ENCODE results near the gene ERCC1.
A peak's percentile ranks its signal among the peaks of the same experiment; 100 is the strongest.

ERCC1 gene

DNA sequence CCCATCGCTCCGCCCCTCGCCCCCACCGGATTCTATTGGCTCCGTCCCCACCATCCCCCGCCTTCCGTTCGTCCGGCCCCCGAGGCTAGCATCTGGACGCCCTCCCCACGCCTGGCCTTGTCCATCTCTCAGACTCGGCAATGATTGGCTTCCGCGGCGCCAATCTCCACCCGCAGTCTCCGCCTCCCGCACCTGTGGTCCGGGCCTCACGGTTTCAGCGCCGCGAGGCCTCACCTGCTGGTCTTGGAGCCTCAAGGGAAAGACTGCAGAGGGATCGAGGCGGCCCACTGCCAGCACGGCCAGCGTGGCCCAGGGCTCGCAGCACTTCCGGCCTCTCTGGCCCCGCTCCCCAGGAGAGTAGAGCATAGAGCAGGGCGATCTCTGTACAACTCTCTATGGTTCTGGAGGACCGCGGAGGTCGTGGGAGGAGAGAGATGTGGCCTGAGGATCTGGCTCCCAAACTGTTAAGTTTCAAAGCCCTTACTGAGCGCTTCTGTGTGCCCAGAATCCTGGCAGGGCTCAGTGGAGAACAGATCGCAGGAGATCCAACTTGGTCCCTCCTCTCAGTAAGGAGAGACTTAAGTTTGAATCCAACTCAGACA, at the start of gene ERCC1:
Gene ERCC1 (minus strand): TSS at position 329 of the 602 bp plus-strand sequence. CDS start 543 bp downstream, outside the sequence.
- H3K4me1 Mint-ChIP-seq = peaks cover 62% of the 10 kb centered on the region
- H3K27me3 Mint-ChIP-seq = no peaks in the 10 kb centered on the region
- H3K9me3 Mint-ChIP-seq = no peaks in the 10 kb centered on the region
- H3K36me3 Mint-ChIP-seq = peaks cover 7% of the 10 kb centered on the region
- H3K27ac Mint-ChIP-seq = peak within 1 kb of the TSS; percentile 94
- H3K4me3 Mint-ChIP-seq = peak within 1 kb of the TSS; percentile 92

DNA sequence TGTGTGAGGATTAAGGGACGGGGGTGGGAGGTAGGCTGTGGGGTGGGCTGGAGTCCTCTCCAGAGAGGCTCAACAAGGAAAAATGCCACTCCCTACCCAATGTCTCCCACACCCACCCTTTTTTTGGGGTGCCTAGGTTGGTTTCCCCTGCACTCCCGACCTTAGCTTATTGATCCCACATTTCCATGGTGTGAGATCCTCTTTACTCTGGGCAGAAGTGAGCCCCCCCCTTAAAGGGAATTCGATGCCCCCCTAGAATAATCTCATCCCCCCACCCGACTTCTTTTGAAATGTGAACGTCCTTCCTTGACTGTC, 49.6 kb upstream of the ERCC1 start:
- Mint-ChIP-seq H3K4me3 (no peak overlapping the region), H3K27ac (no peak overlapping the region), H3K4me1 (peaks cover 45% of the 10 kb centered on the region), H3K9me3 (no peaks in the 10 kb centered on the region), H3K27me3 (peaks cover 6% of the 10 kb centered on the region), H3K36me3 (peaks cover 17% of the 10 kb centered on the region)

DNA sequence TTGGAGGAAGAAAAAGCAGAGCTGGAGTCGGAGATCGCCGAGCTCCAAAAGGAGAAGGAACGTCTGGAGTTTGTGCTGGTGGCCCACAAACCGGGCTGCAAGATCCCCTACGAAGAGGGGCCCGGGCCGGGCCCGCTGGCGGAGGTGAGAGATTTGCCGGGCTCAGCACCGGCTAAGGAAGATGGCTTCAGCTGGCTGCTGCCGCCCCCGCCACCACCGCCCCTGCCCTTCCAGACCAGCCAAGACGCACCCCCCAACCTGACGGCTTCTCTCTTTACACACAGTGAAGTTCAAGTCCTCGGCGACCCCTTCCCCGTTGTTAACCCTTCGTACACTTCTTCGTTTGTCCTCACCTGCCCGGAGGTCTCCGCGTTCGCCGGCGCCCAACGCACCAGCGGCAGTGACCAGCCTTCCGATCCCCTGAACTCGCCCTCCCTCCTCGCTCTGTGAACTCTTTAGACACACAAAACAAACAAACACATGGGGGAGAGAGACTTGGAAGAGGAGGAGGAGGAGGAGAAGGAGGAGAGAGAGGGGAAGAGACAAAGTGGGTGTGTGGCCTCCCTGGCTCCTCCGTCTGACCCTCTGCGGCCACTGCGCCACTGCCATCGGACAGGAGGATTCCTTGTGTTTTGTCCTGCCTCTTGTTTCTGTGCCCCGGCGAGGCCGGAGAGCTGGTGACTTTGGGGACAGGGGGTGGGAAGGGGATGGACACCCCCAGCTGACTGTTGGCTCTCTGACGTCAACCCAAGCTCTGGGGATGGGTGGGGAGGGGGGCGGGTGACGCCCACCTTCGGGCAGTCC, 49.0 kb upstream of the ERCC1 start:
- H3K4me1 Mint-ChIP-seq = peaks cover 40% of the 10 kb centered on the region

DNA sequence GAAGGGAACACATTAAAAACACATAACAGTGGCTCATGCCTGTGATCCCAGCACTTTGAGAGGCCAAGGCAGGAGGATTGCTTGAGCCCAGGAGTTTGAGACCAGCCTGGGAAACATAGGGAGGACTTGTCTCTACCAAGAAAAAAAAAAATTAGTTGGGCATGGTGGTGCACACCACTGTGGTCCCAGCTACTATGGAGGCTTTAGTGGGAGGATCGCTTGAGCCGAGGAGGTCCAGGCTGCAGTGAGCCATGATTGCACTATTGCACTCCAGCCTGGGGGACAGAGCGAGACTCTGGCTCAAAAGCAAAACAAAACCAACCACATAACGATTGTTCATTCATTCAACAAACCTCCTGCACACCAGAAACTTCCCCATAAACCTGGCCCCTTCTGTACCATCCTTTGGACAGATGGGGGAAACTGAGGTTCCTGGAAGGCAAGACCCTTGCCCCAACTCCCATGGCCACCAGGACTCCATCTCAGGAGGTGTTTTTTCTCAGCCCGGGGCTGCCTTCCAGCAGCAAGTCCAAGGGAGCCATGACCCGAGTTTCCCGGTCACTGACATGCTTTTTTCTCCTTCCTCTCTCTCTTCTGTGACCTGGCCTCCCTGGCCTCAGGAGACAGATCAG, 48.3 kb upstream of the ERCC1 start:
- H3K27ac Mint-ChIP-seq = no peak overlapping the region
- peaks cover 37% of the 10 kb centered on the region for H3K4me1 Mint-ChIP-seq
- H3K36me3 Mint-ChIP-seq = peaks cover 17% of the 10 kb centered on the region
- peak overlapping the region; percentile 67 for H3K4me3 Mint-ChIP-seq
- H3K27me3 Mint-ChIP-seq = peaks cover 6% of the 10 kb centered on the region
- no peaks in the 10 kb centered on the region for H3K9me3 Mint-ChIP-seq

More for the DNA sequence above, 49.0 kb upstream of the ERCC1 start:
- peaks cover 17% of the 10 kb centered on the region for H3K36me3 Mint-ChIP-seq
- peaks cover 6% of the 10 kb centered on the region for H3K27me3 Mint-ChIP-seq
- no peak overlapping the region for H3K27ac Mint-ChIP-seq
- H3K4me3 Mint-ChIP-seq = no peak overlapping the region
- H3K9me3 Mint-ChIP-seq = no peaks in the 10 kb centered on the region

DNA sequence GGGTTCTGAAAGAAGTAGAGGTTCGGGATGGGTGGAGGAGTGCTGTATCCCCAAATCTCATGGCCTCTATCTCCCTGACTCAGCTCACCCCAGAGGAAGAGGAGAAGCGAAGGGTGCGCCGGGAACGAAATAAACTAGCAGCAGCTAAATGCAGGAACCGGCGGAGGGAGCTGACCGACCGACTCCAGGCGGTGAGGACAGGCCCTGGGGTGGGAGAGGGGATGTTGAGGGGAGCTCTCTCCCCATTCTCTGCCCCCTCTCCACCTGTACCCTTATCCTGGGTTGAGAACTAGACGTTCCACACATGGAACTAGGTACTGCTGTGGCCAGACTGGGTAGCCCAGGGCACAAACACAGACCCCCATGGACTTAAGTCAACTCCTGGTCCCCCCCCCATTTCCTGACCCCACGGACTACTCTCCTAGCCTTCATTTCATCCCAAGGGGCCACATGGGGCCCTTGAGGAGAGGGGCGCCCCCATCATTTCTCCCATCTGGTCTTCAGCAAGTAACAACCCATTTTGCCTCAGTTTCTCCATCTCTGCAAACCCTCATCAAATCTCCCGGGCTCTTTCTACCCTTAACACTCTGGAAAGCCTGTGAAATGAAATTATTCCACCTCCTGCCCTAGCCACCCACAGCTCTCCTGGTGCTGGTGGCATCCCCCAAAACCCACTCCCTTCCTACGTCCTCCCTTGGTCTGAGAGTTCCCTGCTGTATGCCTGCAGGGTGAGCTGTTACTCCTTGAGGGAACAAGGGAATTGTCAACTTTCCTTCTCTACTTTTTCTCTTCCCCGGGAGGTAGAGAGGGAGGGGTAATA, 47.6 kb upstream of the ERCC1 start:
- H3K9me3 Mint-ChIP-seq = no peaks in the 10 kb centered on the region
- peaks cover 35% of the 10 kb centered on the region for H3K4me1 Mint-ChIP-seq
- H3K36me3 Mint-ChIP-seq = peaks cover 17% of the 10 kb centered on the region
- H3K27me3 Mint-ChIP-seq = peaks cover 6% of the 10 kb centered on the region
- H3K27ac Mint-ChIP-seq = no peak overlapping the region
- H3K4me3 Mint-ChIP-seq = peak overlapping the region; percentile 92

DNA sequence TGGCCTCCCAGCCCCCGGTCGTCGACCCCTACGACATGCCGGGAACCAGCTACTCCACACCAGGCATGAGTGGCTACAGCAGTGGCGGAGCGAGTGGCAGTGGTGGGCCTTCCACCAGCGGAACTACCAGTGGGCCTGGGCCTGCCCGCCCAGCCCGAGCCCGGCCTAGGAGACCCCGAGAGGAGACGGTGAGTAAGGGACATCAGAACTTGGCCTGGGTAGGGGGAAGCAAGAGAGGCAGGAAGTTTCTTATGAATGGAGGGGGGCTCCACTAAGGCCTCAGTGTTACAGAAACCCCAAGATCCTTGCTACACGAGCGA, 47.0 kb upstream of the ERCC1 start:
- Mint-ChIP-seq H3K4me3 (peak overlapping the region; percentile 92), H3K27ac (no peak overlapping the region), H3K36me3 (peaks cover 17% of the 10 kb centered on the region), H3K9me3 (no peaks in the 10 kb centered on the region), H3K4me1 (peaks cover 33% of the 10 kb centered on the region), H3K27me3 (peaks cover 6% of the 10 kb centered on the region)

DNA sequence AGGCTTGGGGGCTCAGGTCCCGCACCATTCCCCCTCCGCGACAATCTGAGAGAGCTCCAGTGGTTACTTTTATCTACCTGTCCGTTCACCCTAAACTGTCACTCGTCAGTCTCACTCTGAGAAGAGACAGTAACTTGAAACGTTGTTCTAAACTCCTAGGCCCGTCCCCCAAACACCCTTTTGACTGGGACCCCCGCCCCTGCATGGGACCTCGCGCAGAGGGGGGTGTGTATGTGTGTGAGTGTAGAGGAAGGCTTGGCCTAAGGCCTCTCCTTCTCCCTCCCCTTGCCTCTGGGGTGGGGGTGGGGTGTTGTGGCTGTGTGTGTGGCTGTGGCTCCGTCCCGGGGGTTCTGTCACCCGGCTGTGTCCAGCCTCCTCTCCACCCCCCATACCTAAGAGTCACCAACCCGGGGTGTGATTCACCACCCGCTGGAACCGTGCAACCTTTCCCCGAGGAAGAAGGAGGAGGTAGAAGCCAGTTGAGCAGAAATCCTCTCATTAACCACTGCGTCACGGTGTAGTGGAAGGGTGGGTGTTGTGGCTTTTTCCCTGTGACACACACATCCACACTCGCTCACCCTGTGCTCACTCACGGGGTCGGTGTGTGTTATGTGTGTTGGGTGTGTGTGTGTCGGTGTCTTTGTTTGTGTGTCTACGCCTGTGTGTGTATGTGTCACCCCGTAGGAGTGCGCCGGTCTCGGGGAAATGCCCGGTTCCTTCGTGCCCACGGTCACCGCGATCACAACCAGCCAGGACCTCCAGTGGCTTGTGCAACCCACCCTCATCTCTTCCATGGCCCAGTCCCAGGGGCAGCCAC, 46.4 kb upstream of the ERCC1 start:
- H3K36me3 Mint-ChIP-seq = peaks cover 17% of the 10 kb centered on the region
- peaks cover 6% of the 10 kb centered on the region for H3K27me3 Mint-ChIP-seq
- H3K4me1 Mint-ChIP-seq = peaks cover 32% of the 10 kb centered on the region
- peak overlapping the region; percentile 90 for H3K27ac Mint-ChIP-seq
- H3K9me3 Mint-ChIP-seq = no peaks in the 10 kb centered on the region
- peak overlapping the region; percentile 92 for H3K4me3 Mint-ChIP-seq

DNA sequence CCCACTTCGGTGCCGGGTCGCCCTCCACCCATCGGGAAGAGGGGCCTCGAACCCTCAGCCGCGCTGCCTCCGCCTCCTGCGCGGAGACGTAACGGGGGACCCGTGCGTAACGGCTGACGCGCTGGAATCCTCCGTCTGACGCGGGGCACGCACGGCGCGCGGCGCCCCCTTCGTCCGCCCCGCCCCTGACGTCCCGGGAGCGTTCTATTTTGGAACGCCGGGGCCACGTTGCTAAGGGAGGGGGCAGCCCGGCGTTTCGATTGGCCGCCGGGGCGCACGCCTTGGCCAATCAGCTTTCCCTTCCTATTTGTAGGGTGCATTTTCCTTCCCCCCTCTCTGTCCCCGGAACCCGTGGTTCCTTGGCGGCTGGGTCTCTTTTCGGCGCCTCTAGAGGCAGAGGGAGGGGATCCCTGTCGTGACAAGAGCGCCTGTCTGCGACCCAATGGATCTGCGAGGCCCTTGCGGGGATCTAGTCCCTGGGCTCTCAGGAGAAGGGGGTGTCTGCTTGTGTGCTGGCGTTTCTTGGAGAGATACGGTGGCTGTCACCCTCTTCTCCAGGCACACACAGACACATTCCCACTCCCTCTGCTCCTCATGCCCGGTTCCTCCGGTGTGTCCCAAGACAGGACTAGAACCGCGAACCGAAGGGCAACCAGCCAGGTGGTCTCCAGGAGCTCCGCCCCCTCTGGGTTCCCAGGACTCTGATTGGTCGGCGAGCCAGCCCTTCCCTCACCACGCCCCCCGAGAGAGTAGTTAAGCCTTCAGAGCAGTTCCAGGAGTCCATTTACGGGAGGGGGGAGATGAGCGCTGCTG, 45.6 kb upstream of the ERCC1 start:
- Mint-ChIP-seq H3K27me3 (peaks cover 6% of the 10 kb centered on the region), H3K9me3 (no peaks in the 10 kb centered on the region), H3K4me1 (peaks cover 25% of the 10 kb centered on the region), H3K36me3 (peaks cover 17% of the 10 kb centered on the region), H3K27ac (peak overlapping the region; percentile 90), H3K4me3 (peak overlapping the region; percentile 92)

DNA sequence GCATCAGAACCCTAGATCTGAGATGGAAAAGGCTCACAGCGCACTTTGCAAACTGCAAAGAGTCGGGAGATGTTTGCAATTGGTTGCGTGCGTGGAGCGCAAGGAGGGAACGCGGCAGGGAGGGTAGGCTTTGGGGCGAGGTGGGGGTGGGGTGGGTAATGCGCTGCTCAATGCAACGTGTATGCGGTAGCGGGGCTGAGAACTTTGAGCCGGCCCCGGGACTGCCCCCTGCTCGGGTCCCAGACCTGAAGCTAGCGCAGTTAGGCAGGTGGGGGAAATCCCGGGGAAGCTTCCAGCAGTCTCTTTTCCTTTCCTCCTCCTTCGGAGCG, 45.0 kb upstream of the ERCC1 start:
- peaks cover 16% of the 10 kb centered on the region for H3K36me3 Mint-ChIP-seq
- H3K4me1 Mint-ChIP-seq = peaks cover 25% of the 10 kb centered on the region
- H3K9me3 Mint-ChIP-seq = no peaks in the 10 kb centered on the region

DNA sequence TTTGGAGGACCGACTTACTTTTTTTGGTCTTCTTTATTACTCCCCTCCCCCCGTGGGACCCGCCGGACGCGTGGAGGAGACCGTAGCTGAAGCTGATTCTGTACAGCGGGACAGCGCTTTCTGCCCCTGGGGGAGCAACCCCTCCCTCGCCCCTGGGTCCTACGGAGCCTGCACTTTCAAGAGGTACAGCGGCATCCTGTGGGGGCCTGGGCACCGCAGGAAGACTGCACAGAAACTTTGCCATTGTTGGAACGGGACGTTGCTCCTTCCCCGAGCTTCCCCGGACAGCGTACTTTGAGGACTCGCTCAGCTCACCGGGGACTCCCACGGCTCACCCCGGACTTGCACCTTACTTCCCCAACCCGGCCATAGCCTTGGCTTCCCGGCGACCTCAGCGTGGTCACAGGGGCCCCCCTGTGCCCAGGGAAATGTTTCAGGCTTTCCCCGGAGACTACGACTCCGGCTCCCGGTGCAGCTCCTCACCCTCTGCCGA, 44.5 kb upstream of the ERCC1 start:
- Mint-ChIP-seq H3K4me1 (peaks cover 25% of the 10 kb centered on the region), H3K9me3 (no peaks in the 10 kb centered on the region), H3K36me3 (peaks cover 16% of the 10 kb centered on the region), H3K27me3 (peaks cover 6% of the 10 kb centered on the region), H3K27ac (peak overlapping the region; percentile 94), H3K4me3 (peak overlapping the region; percentile 92)

More for the DNA sequence above, 45.0 kb upstream of the ERCC1 start:
- peaks cover 6% of the 10 kb centered on the region for H3K27me3 Mint-ChIP-seq
- peak overlapping the region; percentile 92 for H3K4me3 Mint-ChIP-seq
- peak overlapping the region; percentile 94 for H3K27ac Mint-ChIP-seq

DNA sequence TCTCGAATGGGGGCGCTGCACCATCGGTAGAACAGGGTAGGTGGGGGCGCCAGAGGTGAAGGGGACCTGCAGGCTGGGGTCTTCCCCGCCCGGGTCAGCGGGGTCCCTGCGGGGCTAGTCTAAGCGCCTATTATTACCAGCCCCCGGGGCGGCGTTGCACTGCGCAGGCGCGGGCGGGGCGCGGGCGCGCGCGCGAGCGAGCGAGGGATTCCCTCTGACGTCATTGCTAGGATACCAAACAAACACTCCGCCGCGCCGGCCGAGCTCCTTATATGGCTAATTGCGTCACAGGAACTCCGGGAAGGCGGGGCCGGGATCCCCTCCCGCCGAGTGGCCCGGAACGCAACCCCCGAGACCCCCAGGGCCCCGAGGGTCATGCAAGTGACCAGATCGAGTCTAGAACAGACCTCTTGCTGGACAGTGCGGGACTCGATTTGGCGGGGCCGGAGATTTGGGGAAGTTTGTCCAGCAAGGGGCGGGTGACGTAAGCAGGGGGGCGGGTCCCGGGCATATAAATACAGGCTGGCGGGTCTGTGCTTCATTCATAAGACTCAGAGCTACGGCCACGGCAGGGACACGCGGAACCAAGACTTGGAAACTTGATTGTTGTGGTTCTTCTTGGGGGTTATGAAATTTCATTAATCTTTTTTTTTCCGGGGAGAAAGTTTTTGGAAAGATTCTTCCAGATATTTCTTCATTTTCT, 43.9 kb upstream of the ERCC1 start, which contains the start of gene FOSB:
Gene FOSB (plus strand): TSS at position 541 of the 703 bp plus-strand sequence. CDS start 591 bp downstream, outside the sequence.
- peaks cover 3% of the 10 kb centered on the region for H3K27me3 Mint-ChIP-seq
- peak within 1 kb of the TSS; percentile 92 for H3K4me3 Mint-ChIP-seq
- H3K9me3 Mint-ChIP-seq = no peaks in the 10 kb centered on the region
- H3K27ac Mint-ChIP-seq = peak within 1 kb of the TSS; percentile 94
- peaks cover 20% of the 10 kb centered on the region for H3K4me1 Mint-ChIP-seq
- peaks cover 13% of the 10 kb centered on the region for H3K36me3 Mint-ChIP-seq

DNA sequence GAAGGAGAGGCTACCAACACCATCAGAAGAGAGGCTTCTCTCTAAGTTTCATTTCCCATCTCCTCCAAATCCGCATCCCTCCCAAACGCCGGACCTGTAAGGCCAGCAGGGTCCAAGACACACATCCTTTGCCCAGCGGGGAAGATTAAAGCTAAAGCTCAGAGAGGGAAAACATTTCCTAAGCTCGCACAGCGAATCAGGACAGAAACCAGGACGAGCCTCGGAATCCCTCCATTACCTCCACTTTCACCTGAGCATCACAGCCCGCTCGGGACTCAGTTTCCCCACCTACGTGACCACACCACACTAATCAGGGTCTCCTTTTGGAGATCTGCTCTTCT, 43.4 kb upstream of the ERCC1 start:
- Mint-ChIP-seq H3K9me3 (no peaks in the 10 kb centered on the region), H3K4me3 (peak overlapping the region; percentile 92), H3K27me3 (peaks cover 3% of the 10 kb centered on the region), H3K36me3 (peaks cover 9% of the 10 kb centered on the region), H3K27ac (peak overlapping the region; percentile 68), H3K4me1 (peaks cover 19% of the 10 kb centered on the region)

DNA sequence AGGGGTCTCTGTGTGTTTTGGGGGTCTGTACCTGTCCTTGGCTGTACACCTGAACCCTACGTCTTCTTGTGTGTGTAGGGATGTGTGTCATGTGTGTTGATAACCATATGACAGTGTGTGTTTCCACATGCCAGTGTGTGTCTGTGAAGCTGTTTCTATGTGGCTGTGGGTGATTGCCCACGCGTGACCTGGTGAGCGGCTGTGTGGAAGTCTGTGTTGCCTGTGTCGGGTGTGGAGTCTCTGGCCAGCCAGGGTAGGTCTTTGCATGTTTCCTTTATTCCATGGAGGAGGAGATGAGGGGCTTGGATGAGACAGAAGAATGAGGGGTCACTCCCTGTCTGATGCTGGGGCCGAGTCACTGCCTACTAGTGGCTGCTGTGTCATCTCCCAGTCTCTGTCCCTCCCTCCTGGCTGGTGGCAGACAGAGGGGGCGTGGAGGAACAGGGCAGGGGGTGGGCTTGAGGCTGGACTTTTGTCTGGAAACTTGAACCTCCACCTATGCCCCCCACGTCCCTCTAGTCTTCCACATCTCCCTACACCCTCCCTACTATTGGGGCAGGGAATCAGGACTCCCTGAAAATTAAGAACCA, 41.2 kb upstream of the ERCC1 start:
- Mint-ChIP-seq H3K27me3 (no peaks in the 10 kb centered on the region), H3K4me3 (no peak overlapping the region), H3K36me3 (no peaks in the 10 kb centered on the region), H3K4me1 (peaks cover 12% of the 10 kb centered on the region), H3K27ac (no peak overlapping the region), H3K9me3 (no peaks in the 10 kb centered on the region)

All from activated naive CD4-positive, alpha-beta T cell treated with anti-CD3 and anti-CD28 coated beads, Interleukin-2, amount 50 U/mL, for 24 hours (primary cell).